Muscle of arm (tissue), 12 donors: ENCODE data around the gene RPN2. TPM values are rescaled to one million over a fixed set of nuclear protein-coding genes. Genes with fewer than 3 reads are reported as not detected.

Experiments used
- DNase-seq: peaks from one replicate; pipeline ENCODE4 v3.0.0-alpha.2; 2013
- polyA plus RNA-seq, 12 donors: library from polyadenylated mRNA; unstranded; fragments of 120-200 nt; gene quantifications; one replicate each; pipeline ENCODE4 v1.2.1, GENCODE V29; 2013; ENCODE audit not compliant: insufficient read length in 12 of 12

RPN2 gene
- polyA plus RNA-seq, 12 donors, result 144 to 213 (median 167) TPM; not detected in 1

DNA sequence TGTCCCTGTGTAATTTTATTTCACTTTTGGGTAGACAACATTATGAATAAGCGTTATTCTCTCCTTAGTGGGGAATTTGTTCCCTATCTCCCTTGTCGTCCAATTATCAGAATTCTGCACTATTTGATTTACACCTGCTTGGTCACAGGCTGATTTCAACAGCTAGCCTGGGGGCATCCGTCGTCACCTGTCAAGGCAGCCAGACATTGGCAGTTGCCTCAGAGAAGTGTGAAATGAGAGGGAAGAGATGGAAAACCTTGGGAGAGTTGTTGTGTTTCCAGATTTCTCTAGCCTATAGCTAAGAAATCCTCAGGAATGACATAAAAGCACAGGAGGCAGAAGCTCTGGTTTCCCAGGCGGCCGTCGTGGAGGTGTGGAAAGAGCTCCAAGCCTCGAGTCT, 83.4 kb downstream of the RPN2 start:
- no peak for DNase-seq

DNA sequence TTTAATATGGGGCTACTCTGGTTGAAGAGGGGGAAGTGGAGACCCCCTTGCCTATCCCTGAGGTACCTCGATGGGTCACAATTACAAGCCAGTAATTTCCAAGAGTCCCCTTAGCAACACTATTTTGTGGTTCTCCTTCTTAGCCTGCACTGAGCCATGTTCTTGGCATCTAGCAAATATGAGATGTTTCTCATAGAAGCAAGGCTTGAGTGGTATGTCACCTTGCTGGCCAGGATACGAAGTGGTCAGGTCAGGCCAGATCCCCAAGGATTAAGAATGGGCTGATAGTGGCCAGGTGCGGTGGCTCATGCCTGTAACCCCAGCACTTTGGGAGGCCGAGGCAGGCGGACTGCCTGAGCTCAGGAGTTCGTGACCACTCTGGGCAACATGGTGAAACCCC, 84.6 kb downstream of the RPN2 start:
- no peak for DNase-seq

DNA sequence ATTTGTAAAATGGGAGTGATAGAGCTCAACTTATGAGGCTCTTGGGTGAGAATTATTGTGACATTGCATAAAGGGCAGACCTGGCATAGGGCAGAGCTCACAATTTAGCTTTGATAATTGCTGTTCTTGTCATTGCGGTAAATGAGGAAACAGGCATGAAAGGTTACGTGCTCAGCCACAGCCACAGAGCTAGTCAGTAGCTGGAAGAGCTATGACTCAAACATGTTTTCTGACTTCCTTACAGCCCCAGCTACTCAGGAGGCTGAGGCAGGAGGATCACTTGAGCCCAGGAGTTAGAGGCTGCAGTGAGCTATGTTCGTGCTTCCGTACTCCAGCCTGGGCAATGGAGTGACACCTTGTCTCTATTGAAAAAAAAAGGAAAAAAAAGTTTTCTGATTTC, 86.0 kb downstream of the RPN2 start:
- no peak for DNase-seq

DNA sequence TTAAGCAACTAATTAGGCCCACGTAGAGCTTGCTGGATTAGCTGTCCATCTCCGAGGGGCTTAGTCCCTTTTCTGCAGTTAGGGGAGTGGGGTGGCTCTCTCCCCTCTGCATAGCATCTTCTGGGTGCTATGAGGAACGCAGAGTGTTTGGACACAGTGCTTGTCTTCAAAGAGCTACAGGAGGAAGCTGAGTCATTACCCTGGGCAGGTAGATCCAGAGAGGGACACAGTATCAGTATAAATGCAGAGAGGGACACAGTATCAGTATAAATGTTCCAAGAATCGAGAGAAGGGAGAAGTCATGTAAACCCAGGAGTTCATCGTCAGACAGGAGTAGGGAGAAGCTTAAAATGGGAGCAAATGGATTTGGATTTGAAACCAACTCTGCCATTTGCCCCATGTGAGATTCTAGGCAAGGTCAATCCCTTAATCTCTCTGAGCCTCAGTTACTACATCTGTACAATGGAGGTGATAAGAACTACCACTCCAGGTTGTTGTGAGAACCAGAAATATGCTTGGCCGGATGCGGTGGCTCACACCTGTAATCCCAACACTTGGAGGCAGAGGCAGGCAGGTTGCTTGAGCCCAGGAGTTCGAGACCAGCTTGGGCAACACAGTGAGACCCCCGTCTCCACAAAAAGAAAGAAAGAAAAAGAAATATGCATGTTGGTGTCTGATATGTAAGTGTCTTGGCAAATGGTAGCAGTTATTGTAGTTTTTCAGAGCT, 88.0 kb downstream of the RPN2 start:
- no peak for DNase-seq

DNA sequence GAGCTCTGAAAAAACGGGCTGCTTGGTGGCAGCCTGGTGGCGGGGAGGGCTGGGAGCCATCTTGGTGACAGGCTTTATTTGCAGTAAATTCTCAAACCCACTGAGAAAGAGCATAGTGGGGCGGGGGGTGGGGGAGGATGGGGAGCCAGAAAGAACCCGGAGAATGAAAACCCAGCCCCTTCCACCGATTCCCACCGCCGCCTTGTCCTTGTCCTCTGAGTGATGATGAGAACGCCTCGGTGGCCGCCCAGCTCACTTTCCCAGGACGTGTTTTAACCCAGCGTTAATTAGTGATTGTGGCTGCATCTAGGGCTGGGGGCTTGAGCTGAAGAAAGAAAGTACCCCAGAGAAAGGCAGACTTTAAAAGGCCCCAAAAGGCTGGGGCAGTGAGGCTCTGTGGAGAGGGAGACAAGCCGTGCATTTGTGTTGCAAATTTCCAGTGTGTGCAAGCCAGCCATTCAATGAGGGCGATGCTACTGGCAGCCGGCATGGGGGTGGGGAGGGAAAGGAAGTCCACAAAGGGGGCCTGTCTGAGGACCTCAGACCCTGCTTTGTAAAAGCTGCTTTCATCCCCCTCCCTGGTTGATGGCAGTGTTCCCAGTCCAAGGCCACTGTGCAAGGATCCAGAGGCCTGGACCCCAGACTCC, 88.7 kb downstream of the RPN2 start:
- no peak for DNase-seq

DNA sequence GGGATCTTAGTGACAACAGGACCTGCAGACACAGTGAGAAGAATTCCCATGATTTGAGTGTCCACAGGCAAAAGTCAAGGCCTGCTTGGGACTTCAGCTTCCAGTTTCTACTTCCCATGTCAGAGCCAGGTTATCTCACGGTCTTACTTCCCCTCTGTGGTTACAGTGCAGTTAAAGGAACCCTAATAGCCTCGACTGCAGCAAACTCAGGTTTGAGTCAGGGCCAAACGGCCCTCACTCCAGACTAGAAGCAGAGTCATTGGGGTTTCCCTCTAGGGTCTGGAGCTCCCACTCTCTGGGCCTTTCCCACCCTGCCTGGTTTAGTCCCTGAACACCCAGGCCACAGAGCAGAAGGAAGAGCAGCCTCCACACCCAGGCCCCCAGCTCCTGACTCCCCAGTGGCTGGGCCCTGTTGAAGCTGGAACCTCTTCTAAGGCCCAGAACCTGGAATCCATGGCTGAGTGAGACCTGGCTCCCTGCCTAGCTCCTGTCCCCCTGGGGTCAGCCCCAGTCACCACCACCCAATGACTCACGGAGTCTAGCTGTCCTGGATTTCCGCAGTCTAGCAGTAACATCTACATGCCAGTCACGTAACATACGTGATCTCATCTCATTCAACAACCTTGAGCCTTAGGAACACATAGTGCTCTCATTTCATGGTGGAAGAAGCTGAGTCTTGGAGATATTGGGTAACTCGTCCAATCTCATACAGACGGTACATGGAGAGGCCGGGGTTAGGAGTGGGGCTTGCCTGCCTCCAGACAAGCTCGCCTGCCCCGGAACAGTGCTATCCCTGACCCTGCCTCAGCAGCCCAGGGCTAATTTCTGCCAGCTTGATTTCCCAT, 91.7 kb downstream of the RPN2 start:
- no peak for DNase-seq

DNA sequence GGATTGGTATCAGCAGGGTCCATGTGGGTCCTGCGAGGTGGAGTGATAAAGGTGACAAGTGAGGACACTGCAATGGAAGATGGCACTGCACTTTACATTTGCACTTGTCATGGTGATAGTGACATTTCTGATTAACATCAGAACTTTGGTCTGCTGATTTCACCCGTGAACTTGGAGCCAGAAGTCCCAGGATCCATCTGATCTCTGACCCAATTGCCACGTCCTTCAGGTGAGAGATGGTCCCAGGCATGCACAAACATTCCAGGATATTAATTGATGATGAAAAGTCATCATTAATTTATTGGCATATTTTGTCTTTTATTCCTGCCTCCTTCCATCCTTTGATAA, 92.3 kb downstream of the RPN2 start:
- DNase-seq, result no peak

DNA sequence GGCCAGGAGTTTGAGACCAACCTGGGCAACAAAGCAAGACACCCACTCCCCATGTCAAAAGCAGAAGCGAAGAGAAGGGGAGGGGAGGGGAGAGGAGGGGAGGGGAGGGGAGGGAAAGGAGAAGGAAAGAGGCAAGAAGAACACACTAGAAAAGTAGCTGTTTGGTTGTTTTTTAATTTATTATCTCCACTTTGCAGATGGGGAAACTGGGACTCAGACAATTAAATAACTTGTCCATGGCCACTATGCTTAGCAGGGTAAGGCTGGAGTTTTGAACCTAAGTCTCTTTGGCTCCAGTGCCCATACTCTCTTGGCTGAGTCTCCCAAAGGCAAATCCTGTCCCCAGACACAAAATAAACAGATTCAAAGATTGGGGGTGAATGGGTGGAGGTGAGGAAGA, 94.9 kb downstream of the RPN2 start:
- no peak for DNase-seq

DNA sequence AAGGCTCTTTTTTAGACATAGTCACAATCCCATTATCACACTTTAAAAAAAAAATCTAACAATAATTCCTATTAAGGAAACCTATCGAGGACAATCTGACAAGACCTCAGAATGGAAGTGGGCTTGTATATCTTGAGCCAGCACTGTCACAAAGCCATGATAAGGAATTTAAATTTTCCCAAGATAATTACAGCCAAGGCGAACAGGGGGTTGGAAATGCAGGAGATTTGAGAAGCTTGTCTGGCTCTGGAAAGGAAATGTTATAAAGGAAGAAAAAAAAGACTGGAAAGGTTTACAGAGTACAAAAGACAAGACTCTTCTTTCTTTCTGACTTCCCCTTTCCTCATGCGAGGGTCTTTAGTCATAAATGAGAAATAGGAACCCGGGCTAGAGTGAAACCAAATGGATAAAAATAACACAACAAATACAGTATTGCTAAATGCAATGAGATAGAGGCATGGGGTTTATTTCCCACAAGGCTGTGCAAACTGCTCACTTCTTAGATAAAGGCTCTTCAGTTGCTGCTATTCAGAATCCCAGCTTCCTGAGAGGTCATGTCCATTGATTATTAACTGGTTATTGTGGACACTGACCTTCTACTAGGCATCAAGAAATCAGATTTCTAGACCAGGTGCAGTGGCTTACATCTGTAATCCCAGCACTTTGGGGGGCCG, 95.9 kb downstream of the RPN2 start:
- DNase-seq, result no peak

DNA sequence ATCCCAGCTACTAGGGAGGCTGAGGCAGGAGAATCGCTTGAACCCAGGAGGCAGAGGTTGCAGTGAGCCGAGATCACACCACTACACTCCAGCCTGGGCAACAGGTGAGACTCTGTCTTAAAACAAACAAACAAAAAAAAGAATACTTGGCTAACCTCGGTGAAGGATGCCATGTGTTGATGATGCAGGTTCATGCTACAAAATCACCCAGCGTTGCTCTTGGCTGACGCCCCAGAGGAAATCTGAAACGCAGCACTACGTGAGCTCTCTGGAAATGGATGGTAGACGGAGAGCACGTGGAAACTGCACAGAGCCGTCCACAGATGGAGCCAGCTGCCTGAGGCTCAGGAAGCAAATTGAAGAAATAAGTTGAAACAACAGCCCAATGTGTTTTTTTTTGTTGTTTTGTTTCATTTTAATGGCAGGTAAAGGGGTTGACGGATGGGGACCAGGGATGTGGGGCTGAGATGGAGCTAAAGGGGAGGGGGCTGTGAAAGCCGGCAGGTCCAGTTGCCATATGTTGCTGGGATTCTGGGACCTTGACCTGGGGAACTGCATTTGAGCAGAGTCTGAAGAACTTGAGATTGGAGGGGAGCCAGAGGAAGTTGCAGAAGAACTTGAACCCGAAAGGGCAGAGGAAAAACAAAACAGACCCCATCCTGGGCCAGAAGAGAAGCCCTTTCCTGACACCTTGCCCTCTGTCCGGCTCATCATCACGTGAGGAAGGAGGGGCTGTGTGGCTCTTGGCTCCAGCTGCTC, 97.5 kb downstream of the RPN2 start:
- DNase-seq, result peak; percentile 64

DNA sequence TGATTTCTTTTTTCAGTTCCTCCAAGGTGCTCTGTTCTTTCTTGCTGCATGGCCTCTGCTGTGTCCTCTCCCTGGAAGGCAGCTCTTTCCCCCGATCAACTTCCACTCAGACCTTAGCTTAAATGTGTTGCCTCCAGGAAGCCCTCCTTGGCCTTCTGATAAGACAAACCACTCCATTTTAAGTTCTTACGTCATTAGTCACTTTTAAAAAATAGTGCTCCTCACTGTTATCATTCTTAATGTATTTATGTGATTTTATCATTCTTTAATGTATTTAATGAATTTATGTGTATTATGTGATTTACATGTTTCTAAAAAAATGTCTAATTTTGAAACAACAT, 98.1 kb downstream of the RPN2 start:
- DNase-seq, result no peak

DNA sequence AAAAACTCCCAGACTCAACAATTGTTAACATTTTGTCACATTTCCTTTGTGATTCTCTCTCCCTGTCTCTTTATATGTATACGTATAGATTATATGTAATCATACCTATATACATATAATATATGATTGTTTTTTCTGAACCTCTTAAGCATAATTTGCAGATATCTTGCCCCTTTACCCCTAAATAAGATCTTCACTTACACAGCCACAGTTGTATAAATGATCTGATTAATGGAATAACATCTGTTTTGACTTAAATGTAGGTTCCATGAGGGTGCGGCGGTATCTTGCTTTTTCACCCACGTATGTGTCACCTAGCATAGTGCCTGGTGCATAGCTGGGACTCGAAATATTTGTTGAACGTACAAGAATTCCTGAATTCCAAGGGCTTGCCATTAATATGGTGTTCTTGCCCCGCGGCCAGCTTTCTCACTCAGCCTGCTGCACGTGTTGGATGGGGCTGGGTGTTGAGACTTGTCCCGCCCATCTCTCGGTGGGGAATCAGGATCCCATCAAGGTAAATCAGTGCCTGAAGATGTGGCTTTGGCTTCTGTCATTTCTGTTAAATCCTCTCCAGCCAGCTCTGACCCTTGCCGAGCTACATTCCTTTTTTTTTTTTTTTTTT, 99.9 kb downstream of the RPN2 start:
- no peak for DNase-seq

DNA sequence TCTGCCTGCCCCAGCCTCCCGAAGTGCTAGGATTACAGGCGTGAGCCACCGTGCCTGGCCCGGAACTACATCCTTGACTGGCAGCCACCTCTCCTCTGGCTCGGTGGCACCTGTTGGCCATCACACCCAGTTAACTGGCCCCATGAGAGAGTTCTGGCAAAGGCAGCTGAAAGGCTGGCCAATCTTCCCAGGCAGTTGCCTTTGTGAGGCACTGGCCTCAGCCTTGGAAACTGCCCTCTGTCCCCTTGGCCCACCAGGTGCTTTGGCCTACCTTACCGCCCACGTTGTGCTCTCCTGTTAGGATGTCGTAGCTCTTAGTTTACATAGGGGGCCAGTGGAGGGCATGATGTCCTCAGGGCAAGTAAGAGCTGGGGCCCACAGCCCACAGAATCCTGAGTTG, 100.7 kb downstream of the RPN2 start:
- DNase-seq, result no peak

DNA sequence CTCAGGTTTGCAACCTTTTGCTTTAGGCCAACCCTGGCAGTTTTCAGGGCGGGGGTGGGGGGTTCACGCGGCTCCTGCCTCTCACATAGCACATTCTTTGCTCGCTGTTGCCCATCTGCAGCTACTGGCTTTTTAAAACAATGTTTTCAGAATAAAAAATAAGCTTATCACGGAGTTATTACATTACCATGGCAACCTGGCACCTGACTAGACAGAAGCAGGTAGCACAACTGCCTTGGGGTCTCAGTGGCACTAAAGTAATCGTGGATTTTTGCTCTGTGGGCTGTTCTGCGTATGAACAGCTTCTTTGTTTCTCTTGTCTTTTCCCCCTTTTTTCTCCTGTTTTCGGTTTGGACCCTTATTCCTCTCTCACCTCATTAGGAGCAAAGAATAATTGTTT, 101.3 kb downstream of the RPN2 start:
- DNase-seq, result no peak

DNA sequence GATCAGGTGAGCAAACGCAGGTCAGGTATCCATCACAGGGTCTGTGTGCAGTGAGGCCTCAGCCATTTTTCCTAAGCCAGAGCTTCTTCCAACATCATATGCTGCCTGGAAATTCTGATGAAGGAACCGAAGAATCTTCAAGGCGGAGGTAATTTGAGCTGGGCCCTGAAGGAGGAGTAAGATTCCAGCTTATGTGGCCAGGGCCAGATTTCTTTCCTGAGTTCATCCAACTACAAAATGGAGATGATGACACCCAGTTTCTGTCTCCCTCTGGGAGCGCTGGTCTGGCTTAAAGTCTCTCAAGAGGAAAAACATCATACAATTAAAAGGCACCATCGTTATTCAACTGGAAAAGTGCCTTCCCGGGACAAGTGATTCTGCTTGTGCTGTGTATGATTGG, 103.4 kb downstream of the RPN2 start:
- peak; percentile 55 for DNase-seq

DNA sequence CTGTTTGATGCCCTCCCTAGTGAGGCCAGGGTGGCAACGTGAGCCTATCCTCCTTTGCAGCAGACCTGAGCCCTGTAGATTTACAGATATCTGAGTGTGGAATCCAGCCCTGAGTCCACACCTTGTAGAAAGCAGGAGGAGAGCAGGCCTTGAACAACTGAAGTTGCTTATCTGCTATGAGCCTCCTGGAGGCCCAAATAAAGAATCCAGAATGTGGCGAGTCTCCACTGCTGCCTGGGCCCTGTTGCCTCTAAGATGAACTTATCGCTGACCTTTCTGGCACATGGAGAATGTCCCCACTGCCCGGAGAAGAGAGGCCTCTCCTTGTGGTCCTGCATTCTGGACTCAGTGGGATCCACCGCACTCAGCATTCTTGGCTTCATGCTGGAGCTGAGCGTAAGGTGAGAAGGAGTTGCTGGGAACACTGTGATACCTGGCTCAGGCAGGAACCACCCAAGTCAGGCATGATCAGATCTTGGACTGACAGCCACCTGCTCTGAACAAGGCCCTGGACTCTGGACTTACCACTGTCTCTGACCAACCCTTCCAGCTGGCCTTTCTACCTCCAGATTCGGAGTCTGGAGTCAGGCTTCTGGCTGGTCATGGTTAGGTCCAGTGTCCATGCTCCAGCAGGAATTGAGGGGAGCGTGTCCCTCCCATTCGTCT, 104.5 kb downstream of the RPN2 start:
- no peak for DNase-seq

DNA sequence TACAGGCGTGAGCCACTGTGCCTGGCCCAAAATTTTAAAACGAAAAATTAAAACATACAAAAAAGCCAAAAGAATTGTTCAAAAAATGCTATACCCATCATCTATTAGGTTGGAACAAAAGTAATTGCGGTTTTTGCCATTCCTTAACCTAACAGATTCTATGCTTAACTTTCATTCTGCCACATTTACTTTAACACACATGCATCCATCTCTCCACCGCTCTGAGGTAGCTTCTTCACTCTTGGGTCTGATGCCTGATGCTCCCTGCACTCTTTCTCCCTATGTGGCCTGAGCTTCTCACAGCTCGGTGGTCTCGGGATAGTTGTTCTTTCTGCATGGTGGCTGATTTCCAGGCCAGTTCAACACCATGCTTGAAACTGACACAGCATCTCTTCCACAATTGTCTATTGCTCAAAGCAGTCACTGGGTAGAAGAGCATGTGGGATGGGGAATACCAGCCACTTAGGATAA, 105.6 kb downstream of the RPN2 start:
- no peak for DNase-seq

DNA sequence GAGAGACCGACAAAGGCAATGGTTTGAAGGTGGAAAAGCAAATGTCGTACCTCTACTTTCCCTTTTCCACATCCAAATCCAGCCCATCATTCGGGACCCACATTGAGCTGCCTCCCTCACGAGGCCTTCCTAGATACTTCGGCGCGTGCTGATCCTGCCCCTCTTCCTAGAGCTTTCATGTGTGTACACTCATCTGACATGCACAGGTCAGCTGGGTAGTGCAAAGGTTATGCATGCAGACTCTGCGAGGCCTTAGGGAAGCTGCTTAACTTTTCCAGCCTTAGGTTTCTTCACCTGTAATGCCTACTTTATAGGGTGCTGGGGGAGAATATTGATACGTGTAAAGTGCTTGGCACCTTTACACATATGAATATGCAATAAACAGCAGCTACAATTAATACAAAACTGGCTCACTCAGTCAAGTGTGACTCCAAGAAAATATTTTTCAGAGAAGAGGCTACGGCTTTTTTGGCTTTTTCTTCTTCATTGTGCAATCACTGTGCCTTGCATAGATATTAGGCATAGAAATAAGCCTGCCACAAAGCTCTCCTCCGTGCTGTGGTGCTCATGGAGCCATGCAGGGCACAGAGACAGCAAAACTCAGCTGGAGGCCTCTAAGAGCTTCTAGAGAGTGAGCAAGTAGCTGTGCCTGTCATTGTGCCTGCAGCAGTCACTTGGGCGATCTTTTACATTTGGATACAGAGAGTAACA, 106.7 kb downstream of the RPN2 start:
- no peak for DNase-seq

DNA sequence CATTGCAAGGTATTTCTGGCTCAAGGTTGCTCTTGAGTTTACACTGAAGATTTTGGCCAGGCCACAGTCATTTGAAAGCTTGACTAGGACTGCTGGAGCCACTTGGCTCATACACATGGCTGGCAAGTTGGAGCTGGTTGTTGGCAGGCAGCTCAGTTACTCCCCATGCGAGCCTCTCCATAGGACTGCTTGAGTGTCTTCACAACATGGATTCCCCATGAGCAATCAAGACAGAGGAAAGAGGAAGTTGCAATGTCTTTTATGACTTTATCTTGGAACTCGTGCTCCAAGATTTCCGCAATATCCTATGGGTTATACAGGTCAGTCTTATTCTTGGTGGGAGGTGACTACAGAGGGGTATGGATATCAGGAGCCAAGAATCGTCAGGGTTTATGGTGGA, 109.0 kb downstream of the RPN2 start:
- no peak for DNase-seq
